CD4-positive, alpha-beta T cell (primary cell): ENCODE results near the gene RBMS3. TPM values are rescaled to one million over a fixed set of nuclear protein-coding genes. Genes with fewer than 3 reads are reported as not detected.

Experiments used
- ATAC-seq: fragments of 200-7000 bp; cut with Tn5 transposase; one replicate; pipeline ENCODE4 v1.10.0; 2022; ENCODE audit warnings: mild to moderate bottlenecking; ENCODE audit not compliant: poor library complexity
- CTCF ChIA-PET: fragments of 350-600 bp; sonication (Branson Sonifier 250); formaldehyde crosslinking; loops from one replicate; lab custom pipeline; 2021; ENCODE audit warnings: antibody characterized with exemption, inconsistent platforms; lab: Charles Lee
- POLR2A ChIA-PET: fragments of 350-600 bp; sonication (Branson Sonifier 250); formaldehyde crosslinking; loops from one replicate; lab custom pipeline; 2021; ENCODE audit warnings: antibody characterized with exemption, inconsistent platforms; lab: Charles Lee
- DNase-seq, 14 experiments: peaks; one replicate each; pipeline ENCODE4 v3.0.0-alpha.2; 2013 to 2020; ENCODE audit warnings: mixed read lengths in 2 of 14
- H3K27ac ChIP-seq, 2 donors: one replicate each; pipeline versions ENCODE4 v1.5.1 to v1.7.0; 2013; ENCODE audit warnings: low read length in 2 of 2, low read depth in 1 of 2, mild to moderate bottlenecking in 1 of 2
- H3K27me3 ChIP-seq, 2 experiments: 1 replicate in 1 of 2; 2 replicates in 1 of 2; pipeline versions ENCODE4 v1.6.1 to v1.7.0; 2013; ENCODE audit warnings: low read length in 2 of 2, control low read depth in 1 of 2, mild to moderate bottlenecking in 1 of 2, moderate library complexity in 1 of 2; ENCODE audit not compliant: insufficient read depth in 2 of 2, control insufficient read depth in 1 of 2
- H3K36me3 ChIP-seq: one replicate; pipeline ENCODE4 v1.6.1; 2013; ENCODE audit warnings: low read length, control low read depth; ENCODE audit not compliant: insufficient read depth
- H3K4me1 ChIP-seq: one replicate; pipeline ENCODE4 v1.6.1; 2013; ENCODE audit warnings: low read length, control low read depth; ENCODE audit not compliant: insufficient read depth
- H3K4me3 ChIP-seq: one replicate; pipeline ENCODE4 v1.5.1; 2013; ENCODE audit warnings: mild to moderate bottlenecking, low read length, moderate library complexity
- H3K9me3 ChIP-seq, 2 experiments: 1 replicate in 1 of 2; 2 replicates in 1 of 2; pipeline versions ENCODE4 v1.6.1 to v1.7.0; 2013; ENCODE audit warnings: low read length in 2 of 2, mild to moderate bottlenecking in 2 of 2, control low read depth in 1 of 2, moderate library complexity in 1 of 2; ENCODE audit not compliant: control insufficient read depth in 1 of 2, insufficient read depth in 1 of 2
- H3K27ac Mint-ChIP-seq: one replicate; pipeline ENCODE4 v1.8.0; 2020; ENCODE audit warnings: mixed read lengths
- H3K27me3 Mint-ChIP-seq: one replicate; pipeline ENCODE4 v1.8.0; 2021; ENCODE audit warnings: mixed read lengths
- H3K36me3 Mint-ChIP-seq: one replicate; pipeline ENCODE4 v1.8.0; 2021; ENCODE audit warnings: low read depth, mixed read lengths
- H3K4me1 Mint-ChIP-seq: one replicate; pipeline ENCODE4 v1.8.0; 2021; ENCODE audit warnings: low read depth, mixed read lengths
- H3K4me3 Mint-ChIP-seq: one replicate; pipeline ENCODE4 v1.8.0; 2020; ENCODE audit warnings: mild to moderate bottlenecking, mixed read lengths
- H3K9me3 Mint-ChIP-seq: one replicate; pipeline ENCODE4 v1.8.0; 2020; ENCODE audit warnings: mixed read lengths
- intact Hi-C, 2 experiments: fragments of 100-400 bp; cut with DNase I in 1 of 2; cut with micrococcal nuclease in 1 of 2; formaldehyde crosslinking; loops; one replicate each; pipeline versions ENCODE4 v1.15.1 to v1.9.0; 2023 to 2025; cut with DNase I, micrococcal nuclease
- total RNA-seq, 174 experiments: library from RNA in 2 of 174; stranded (reverse) in 2 of 174; gene quantifications; one replicate each; pipeline ENCODE4 v1.2.3 and lab custom pipeline; 2021 to 2026
- TF ChIP-seq, protein P1 (sequence below): fragments of 200-600 bp; IDR thresholded peaks from one replicate; pipeline ENCODE4 v1.8.0; 2022; ENCODE audit warnings: antibody characterized with exemption, mild to moderate bottlenecking

Gene RBMS3
- total RNA-seq, 2 experiments from 2014 or later: 1.6 to 1.7 TPM

DNA sequence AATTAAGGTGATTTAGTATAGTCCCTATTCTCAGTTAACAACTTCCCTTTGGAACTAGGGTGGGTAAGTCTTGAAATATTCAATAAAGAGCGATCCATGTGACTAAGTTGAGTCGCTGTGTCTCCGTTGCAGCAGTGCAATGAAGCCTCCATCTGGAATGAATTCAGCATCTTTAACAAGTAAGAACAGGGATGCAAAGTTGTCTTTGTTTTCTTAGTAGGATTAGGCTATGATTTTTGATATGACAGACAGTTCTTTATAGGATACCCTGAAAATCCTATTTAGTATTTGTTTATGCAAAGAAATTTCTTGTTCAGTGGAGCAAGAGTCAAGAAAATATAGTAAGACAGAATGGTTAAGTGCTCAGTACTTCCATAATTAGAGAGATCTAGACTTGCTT, 52.7 kb downstream of the RBMS3 start:
- POLR2A ChIA-PET: no interaction called here
- H3K9me3 Mint-ChIP-seq: no peaks in the 10 kb centered on the region
- H3K36me3 Mint-ChIP-seq: no peaks in the 10 kb centered on the region
- ATAC-seq (no peak), DNase-seq (no peak)
- H3K27ac Mint-ChIP-seq: no peak overlapping the region
- Histone ChIP-seq H3K36me3 (no peaks in the 10 kb centered on the region), H3K27me3 (no peaks in the 10 kb centered on the region), H3K27ac (no peak overlapping the region), H3K4me1 (no peaks in the 10 kb centered on the region), H3K9me3 (no peaks in the 10 kb centered on the region), H3K4me3 (no peak overlapping the region)
- no peak overlapping the region for H3K4me3 Mint-ChIP-seq
- intact Hi-C loops: no loop called here
- H3K4me1 Mint-ChIP-seq: no peaks in the 10 kb centered on the region
- H3K27me3 Mint-ChIP-seq: no peaks in the 10 kb centered on the region
- TF ChIP-seq, protein P1, sequence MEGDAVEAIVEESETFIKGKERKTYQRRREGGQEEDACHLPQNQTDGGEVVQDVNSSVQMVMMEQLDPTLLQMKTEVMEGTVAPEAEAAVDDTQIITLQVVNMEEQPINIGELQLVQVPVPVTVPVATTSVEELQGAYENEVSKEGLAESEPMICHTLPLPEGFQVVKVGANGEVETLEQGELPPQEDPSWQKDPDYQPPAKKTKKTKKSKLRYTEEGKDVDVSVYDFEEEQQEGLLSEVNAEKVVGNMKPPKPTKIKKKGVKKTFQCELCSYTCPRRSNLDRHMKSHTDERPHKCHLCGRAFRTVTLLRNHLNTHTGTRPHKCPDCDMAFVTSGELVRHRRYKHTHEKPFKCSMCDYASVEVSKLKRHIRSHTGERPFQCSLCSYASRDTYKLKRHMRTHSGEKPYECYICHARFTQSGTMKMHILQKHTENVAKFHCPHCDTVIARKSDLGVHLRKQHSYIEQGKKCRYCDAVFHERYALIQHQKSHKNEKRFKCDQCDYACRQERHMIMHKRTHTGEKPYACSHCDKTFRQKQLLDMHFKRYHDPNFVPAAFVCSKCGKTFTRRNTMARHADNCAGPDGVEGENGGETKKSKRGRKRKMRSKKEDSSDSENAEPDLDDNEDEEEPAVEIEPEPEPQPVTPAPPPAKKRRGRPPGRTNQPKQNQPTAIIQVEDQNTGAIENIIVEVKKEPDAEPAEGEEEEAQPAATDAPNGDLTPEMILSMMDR: no peak
- CTCF ChIA-PET: no interaction called here

DNA sequence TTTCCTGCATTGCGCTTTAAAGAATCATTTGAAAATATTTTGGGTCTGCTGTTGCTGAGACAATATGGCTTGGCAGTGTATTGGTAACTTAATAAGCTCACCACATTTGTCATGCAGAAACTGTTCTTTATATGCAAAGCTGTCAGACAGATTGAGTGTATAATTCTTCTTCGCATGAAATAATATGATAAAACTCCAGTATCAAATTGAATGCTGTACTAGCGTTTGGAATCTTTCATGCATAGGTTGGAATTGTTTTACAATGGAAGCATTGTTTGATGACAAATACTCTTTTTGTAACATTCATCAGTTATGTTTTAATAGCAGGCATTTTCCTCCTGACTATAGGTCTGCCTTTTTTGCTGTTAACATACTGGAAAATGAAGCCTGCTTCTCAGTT, 53.8 kb downstream of the RBMS3 start:
- intact Hi-C loops: no loop called here
- H3K4me3 ChIP-seq: no peak overlapping the region
- H3K27me3 ChIP-seq: no peaks in the 10 kb centered on the region
- ATAC-seq: no peak
- H3K4me1 ChIP-seq: no peaks in the 10 kb centered on the region
- Mint-ChIP-seq H3K27ac (no peak overlapping the region), H3K9me3 (no peaks in the 10 kb centered on the region), H3K36me3 (no peaks in the 10 kb centered on the region), H3K4me3 (no peak overlapping the region), H3K27me3 (no peaks in the 10 kb centered on the region), H3K4me1 (no peaks in the 10 kb centered on the region)
- no peaks in the 10 kb centered on the region for H3K9me3 ChIP-seq
- TF ChIP-seq, protein P1: no peak
- H3K36me3 ChIP-seq: no peaks in the 10 kb centered on the region
- no peak for DNase-seq
- ChIA-PET CTCF (no interaction called here), POLR2A (no interaction called here)
- H3K27ac ChIP-seq: no peak overlapping the region

DNA sequence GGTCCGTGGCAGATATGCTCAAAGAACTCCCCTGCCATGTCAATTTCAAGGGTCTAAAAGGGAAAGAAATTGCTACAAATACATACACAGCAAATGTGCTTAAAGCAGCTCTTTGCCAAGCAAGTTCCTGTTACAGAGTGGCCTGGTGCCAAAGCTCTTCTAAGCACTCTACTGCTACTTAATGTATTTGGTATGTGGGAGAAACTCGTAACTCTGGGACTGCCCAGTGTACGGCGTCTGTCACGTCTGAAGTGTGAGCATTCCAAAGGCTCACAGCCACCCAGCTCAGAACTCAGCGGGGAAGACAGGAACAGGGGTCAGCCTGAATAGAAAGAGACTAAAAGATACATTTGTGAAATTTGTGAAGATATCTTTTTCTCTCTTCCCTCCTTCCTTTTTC, 54.6 kb downstream of the RBMS3 start:
- ChIA-PET POLR2A (no interaction called here), CTCF (no interaction called here)
- Mint-ChIP-seq H3K4me1 (no peaks in the 10 kb centered on the region), H3K36me3 (no peaks in the 10 kb centered on the region), H3K27ac (no peak overlapping the region), H3K27me3 (no peaks in the 10 kb centered on the region), H3K9me3 (no peaks in the 10 kb centered on the region), H3K4me3 (no peak overlapping the region)
- Histone ChIP-seq H3K36me3 (no peaks in the 10 kb centered on the region), H3K4me3 (no peak overlapping the region), H3K9me3 (no peaks in the 10 kb centered on the region), H3K4me1 (no peaks in the 10 kb centered on the region), H3K27ac (no peak overlapping the region), H3K27me3 (no peaks in the 10 kb centered on the region)
- no peak for ATAC-seq
- intact Hi-C loops: no loop called here
- TF ChIP-seq, protein P1: no peak
- DNase-seq: no peak
